ENCODE measurements around the gene CARD11.

CARD11 gene

DNA sequence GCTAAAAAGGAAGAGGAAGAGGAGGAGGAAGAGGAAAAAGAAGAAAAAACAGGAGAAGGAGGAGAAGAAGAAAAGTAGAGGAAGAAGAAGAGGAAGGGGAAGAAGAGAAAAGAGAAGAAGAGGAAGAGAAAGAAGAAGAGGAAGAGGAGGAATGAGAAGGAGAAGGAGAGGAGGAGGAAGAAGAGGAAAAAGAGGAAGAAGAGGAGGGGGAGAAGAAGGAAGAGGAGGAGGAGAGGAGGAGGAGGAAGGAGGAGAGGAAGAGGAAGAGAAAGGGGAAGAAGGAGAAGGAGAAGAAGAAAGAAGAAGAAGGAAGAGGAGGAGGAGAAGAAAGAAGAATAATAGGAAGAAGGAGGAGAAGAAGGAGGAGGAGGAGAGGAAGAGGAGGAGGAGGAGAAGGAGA lies 103.2 kb downstream of the CARD11 start:
- no peak for TF ChIP-seq CTCF (IDR thresholded peaks at IDR 0.05)

DNA sequence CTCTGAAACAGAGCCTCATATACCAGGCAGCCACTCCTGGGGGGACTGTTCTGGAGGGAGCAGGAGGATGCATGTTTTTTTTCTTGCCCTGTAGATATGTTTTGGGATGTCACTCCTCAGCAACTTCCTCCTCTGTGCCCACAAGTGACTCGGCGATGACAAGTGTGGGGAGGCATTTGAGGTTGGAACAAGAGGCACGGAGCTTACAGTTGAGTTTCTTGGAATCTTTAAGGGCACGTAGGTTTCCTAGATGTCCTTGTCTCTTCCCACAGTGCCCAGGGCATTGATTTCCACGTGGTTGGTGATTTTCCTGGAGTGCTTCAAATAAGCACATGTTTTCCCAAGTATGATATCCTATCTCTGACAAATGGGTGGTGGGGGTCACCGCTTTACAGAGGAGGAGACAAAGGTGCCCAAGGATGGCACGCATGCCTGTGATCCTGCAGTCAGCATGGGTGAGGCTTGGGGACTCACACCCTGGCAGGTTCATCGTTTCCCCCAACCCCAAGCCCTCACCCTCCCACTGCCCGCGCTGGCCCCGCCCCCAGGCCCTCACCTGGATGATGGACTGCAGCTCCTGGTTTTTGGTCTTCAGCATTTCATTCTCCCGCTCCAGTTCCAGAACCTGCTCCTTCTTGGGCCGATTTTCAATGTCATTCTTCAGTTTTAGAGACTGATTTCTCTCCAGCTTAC lies 104.3 kb downstream of the CARD11 start:
- TF ChIP-seq CTCF (IDR thresholded peaks at IDR 0.05): no peak

GRCh38 chr7:2938514-2939192 lies 105.0 kb downstream of the CARD11 start:
- TF ChIP-seq CTCF (IDR thresholded peaks at IDR 0.05): no peak

DNA sequence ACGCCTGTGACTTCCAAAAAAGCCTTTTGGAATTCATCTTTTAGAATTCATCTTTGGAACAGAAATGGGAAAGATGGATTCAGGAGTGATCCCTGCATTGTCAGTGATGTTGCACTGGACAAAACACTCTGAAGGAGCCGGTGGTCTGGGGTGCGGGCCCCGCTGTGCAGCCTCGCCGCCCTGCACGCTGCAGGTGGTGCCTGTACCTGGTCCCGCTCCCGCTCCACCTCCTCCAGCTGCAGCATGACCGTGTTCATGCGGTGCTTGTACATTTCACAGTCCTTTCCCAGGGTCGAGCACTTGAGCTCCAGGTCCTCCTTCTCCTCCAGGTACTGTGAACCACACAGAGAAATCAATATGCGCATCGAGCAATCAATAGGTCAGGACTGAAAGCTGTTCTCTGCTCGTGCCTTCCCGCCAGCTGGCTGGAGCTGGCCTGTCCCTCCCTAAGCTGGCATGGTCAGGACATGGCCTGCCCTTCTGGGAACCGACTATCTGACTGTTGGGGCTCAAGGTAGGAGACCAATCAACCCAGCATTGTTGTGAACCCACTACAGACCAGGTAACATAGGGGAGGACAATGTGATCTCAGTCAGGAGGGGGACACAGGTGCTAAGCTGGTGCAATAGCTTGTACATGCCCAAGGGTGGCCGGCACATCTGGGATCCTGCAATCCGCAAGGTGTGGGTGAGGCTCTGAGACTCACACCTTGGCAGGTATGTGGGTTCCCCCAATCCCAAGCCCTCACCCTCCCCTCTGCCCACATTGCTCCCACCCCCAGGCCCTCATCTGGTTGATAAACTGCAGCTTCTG lies 105.8 kb downstream of the CARD11 start:
- TF ChIP-seq CTCF (IDR thresholded peaks at IDR 0.05): no peak

- TF ChIP-seq CTCF (IDR thresholded peaks at IDR 0.05): no peak
These were observed 106.6 kb downstream of the CARD11 start for GRCh38 chr7:2936891-2937580.

DNA sequence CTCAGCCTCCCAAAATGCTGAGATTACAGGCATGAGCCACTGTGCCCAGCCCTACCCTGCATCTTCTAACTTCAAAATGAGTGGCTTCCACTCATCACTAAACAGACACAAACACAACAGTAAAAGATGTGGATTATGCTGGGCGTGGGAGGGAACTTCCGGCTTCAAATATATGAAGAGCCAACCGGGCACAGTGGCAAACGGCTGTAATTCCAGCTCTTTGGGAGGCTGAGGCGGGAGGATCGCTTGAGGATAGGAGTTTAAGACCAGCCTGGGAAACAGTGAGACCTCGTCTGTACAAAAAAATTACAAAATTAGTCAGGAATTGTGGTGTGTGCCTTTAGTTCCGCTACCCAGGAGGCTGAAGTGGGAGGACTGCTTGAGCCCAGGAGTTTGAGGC lies 107.4 kb downstream of the CARD11 start:
- no peak for TF ChIP-seq CTCF (IDR thresholded peaks at IDR 0.05)

Data from LNCAP (cell line).